ENCODE data around the gene ACACB. TPM values are rescaled to one million over a fixed set of nuclear protein-coding genes. Genes with fewer than 3 reads are reported as not detected.

Gene ACACB
- total and polyA plus RNA-seq, 11 donors, result 29.9 to 176 (median 119) TPM

GRCh38 chr12:109287181-109287580 lies 170.8 kb downstream of the ACACB start:
- Histone ChIP-seq H3K4me3 (no peak overlapping the region), H3K27me3 (peaks cover 0 to 12% (median 0%) of the 10 kb centered on the region in 9 donors), H3K27ac (no peak overlapping the region), H3K36me3 (no peaks in the 10 kb centered on the region), H3K4me1 (peaks cover 0 to 13% (median 5%) of the 10 kb centered on the region in 12 donors), H3K9me3 (no peaks in the 10 kb centered on the region)
- ATAC-seq (no peak), DNase-seq (no peak)
- intact Hi-C loops (cut with DNase I), result no loop called here
- TF ChIP-seq CTCF (IDR thresholded peaks at IDR 0.05), result no peak
- TF ChIP-seq POLR2A (IDR thresholded peaks at IDR 0.05), result no peak
- WGBS, 4 donors, result 80 to 89% (median 84%) methylated on average over 7 of the region's 7 CpGs

- TF ChIP-seq POLR2A (IDR thresholded peaks at IDR 0.05) (no peak), CTCF (IDR thresholded peaks at IDR 0.05) (no peak)
Measured at GRCh38 chr12:109287811-109288469, 171.6 kb downstream of the ACACB start.

GRCh38 chr12:109288571-109288970 lies 172.2 kb downstream of the ACACB start:
- Histone ChIP-seq H3K4me3 (no peak overlapping the region), H3K27ac (no peak overlapping the region), H3K4me1 (peaks cover 0 to 14% (median 5%) of the 10 kb centered on the region in 12 donors), H3K36me3 (no peaks in the 10 kb centered on the region), H3K9me3 (no peaks in the 10 kb centered on the region), H3K27me3 (peaks cover 0 to 12% (median 0%) of the 10 kb centered on the region in 9 donors)
- TF ChIP-seq POLR2A (IDR thresholded peaks at IDR 0.05), result no peak
- TF ChIP-seq CTCF (IDR thresholded peaks at IDR 0.05), result no peak
- WGBS, 4 donors, result 79 to 91% (median 84%) methylated on average over 1 of the region's 1 CpG
- ATAC-seq (no peak), DNase-seq (no peak)
- intact Hi-C loops (cut with DNase I), result no loop called here

More at GRCh38 chr12:109287811-109288469, 171.6 kb downstream of the ACACB start:
- Histone ChIP-seq H3K36me3 (no peaks in the 10 kb centered on the region), H3K27me3 (peaks cover 0 to 12% (median 0%) of the 10 kb centered on the region in 9 donors), H3K4me1 (peaks cover 0 to 14% (median 5%) of the 10 kb centered on the region in 12 donors), H3K9me3 (no peaks in the 10 kb centered on the region), H3K4me3 (no peak overlapping the region), H3K27ac (no peak overlapping the region)
- WGBS, 4 donors, result 80 to 87% (median 83%) methylated on average over 16 of the region's 16 CpGs
- ATAC-seq (no peak), DNase-seq (no peak)
- intact Hi-C loops (cut with DNase I), result no loop called here

GRCh38 chr12:109289004-109289403 lies 172.6 kb downstream of the ACACB start:
- H3K27me3 ChIP-seq, result peaks cover 0 to 12% (median 0%) of the 10 kb centered on the region in 9 donors
- WGBS, 4 donors, result 73 to 84% (median 82%) methylated on average over 4 of the region's 4 CpGs
- ATAC-seq, result no peak
- no peaks in the 10 kb centered on the region for H3K36me3 ChIP-seq
- TF ChIP-seq POLR2A (IDR thresholded peaks at IDR 0.05) (no peak), CTCF (IDR thresholded peaks at IDR 0.05) (no peak)
- no peak for DNase-seq
- intact Hi-C loops (cut with DNase I), result no loop called here
- no peak overlapping the region for H3K27ac ChIP-seq
- peaks cover 0 to 14% (median 5%) of the 10 kb centered on the region in 12 donors for H3K4me1 ChIP-seq
- no peaks in the 10 kb centered on the region for H3K9me3 ChIP-seq
- H3K4me3 ChIP-seq, result no peak overlapping the region

All from heart left ventricle (tissue), 16 donors.